ENCODE measurements around the gene TRAM2.

TRAM2 gene

DNA sequence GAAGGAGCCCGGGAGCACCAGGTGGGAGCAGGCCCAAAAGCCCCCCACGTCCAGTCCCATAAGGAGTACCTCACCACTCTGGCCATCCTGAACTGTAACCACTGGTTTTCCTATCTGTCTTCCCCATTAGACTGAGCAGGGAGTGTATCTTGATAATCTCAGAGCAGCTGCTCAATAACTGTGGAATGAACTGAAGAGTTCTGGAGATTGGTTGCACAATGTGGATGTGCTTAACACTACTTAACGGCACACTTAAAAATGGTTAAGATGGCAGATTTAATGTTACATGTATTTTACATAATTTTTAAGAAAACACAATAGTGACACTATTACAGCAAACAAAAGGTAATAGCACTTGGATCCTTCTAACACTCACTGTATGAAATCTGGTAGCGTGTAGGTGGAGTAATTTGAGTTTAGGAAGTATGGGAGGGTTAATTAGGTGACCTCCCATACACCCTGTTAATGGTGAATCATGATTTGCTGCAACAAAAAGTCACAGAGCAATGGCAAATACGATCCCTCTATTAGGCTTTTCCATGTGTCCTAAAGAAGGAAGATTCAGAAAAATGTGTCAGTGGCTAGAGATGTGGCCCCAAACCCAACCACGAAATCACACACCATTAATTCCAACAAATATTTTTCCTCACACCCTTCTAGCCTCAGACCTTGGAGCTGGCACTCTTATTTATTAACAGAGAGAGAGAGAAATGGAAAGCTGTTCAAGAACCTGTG, 18.4 kb downstream of the TRAM2 start:
- Histone ChIP-seq H3K9me3 (ENCODE audit: control extremely low read depth in 1 of 5, control insufficient read depth in 4 of 5, insufficient read depth in 2 of 5, low read depth in 1 of 5, low read length in 4 of 5) (no peaks in the 10 kb centered on the region), H3K27me3 (replicated peaks in 2 of 5; ENCODE audit: control insufficient read depth in 4 of 5, insufficient read depth in 5 of 5, low read length in 4 of 5) (no peaks in the 10 kb centered on the region), H3K4me1 (ENCODE audit: control extremely low read depth in 1 of 4, control insufficient read depth in 4 of 4, insufficient read depth in 4 of 4, low read length in 3 of 4) (peaks cover 0 to 5% (median 2%) of the 10 kb centered on the region in 4 experiments), H3K36me3 (ENCODE audit: control insufficient read depth in 4 of 4, insufficient read depth in 4 of 4, low read length in 3 of 4) (no peaks in the 10 kb centered on the region), H3K4me3 (ENCODE audit: control insufficient read depth in 1 of 7, extremely low read depth in 1 of 7, insufficient read depth in 4 of 7, low read depth in 2 of 7, low read length in 6 of 7) (no peak overlapping the region), H3K27ac (ENCODE audit: insufficient read depth in 1 of 2, low read depth in 1 of 2, low read length in 2 of 2, poor library complexity in 1 of 2, severe bottlenecking in 2 of 2) (no peak overlapping the region)
- CTCF ChIA-PET = interaction anchor here (0.9 kb wide), 1 partner anchor 22 kb away, joined by 3 read pairs; no protein-coding TSS in a partner anchor
- POLR2A ChIA-PET = no interaction called here
- no peak for DNase-seq
- 100% methylated on average over 3 of the region's 6 CpGs for WGBS (ENCODE audit: insufficient coverage)

GRCh38 chr6:52557389-52558265, 19.2 kb downstream of the TRAM2 start:
- H3K4me3 ChIP-seq (ENCODE audit: control insufficient read depth in 1 of 7, extremely low read depth in 1 of 7, insufficient read depth in 4 of 7, low read depth in 2 of 7, low read length in 6 of 7) = no peak overlapping the region
- no peaks in the 10 kb centered on the region for H3K27me3 ChIP-seq (replicated peaks in 2 of 5; ENCODE audit: control insufficient read depth in 4 of 5, insufficient read depth in 5 of 5, low read length in 4 of 5)
- DNase-seq = no peak
- no peaks in the 10 kb centered on the region for H3K36me3 ChIP-seq (ENCODE audit: control insufficient read depth in 4 of 4, insufficient read depth in 4 of 4, low read length in 3 of 4)
- ChIA-PET POLR2A (no interaction called here), CTCF (no interaction called here)
- no peak overlapping the region for H3K27ac ChIP-seq (ENCODE audit: insufficient read depth in 1 of 2, low read depth in 1 of 2, low read length in 2 of 2, poor library complexity in 1 of 2, severe bottlenecking in 2 of 2)
- 91% methylated on average over 9 of the region's 11 CpGs for WGBS (ENCODE audit: insufficient coverage)
- no peaks in the 10 kb centered on the region for H3K9me3 ChIP-seq (ENCODE audit: control extremely low read depth in 1 of 5, control insufficient read depth in 4 of 5, insufficient read depth in 2 of 5, low read depth in 1 of 5, low read length in 4 of 5)
- H3K4me1 ChIP-seq (ENCODE audit: control extremely low read depth in 1 of 4, control insufficient read depth in 4 of 4, insufficient read depth in 4 of 4, low read length in 3 of 4) = peaks cover 0 to 5% (median 2%) of the 10 kb centered on the region in 4 experiments

GRCh38 chr6:52555518-52556233, 21.2 kb downstream of the TRAM2 start:
- Histone ChIP-seq H3K36me3 (ENCODE audit: control insufficient read depth in 4 of 4, insufficient read depth in 4 of 4, low read length in 3 of 4) (peaks cover 0 to 2% (median 0%) of the 10 kb centered on the region in 4 experiments), H3K27me3 (replicated peaks in 2 of 5; ENCODE audit: control insufficient read depth in 4 of 5, insufficient read depth in 5 of 5, low read length in 4 of 5) (no peaks in the 10 kb centered on the region), H3K9me3 (ENCODE audit: control extremely low read depth in 1 of 5, control insufficient read depth in 4 of 5, insufficient read depth in 2 of 5, low read depth in 1 of 5, low read length in 4 of 5) (no peaks in the 10 kb centered on the region), H3K4me1 (ENCODE audit: control extremely low read depth in 1 of 4, control insufficient read depth in 4 of 4, insufficient read depth in 4 of 4, low read length in 3 of 4) (peaks cover 0 to 20% (median 18%) of the 10 kb centered on the region in 4 experiments), H3K27ac (ENCODE audit: insufficient read depth in 1 of 2, low read depth in 1 of 2, low read length in 2 of 2, poor library complexity in 1 of 2, severe bottlenecking in 2 of 2) (no peak overlapping the region), H3K4me3 (ENCODE audit: control insufficient read depth in 1 of 7, extremely low read depth in 1 of 7, insufficient read depth in 4 of 7, low read depth in 2 of 7, low read length in 6 of 7) (no peak overlapping the region)
- CTCF ChIA-PET = interaction anchor here (0.7 to 1.4 kb wide), 3 partner anchors 11 to 41 kb away, joined by 3 to 5 read pairs (median 3); no protein-coding TSS in a partner anchor
- 96% methylated on average over 3 of the region's 5 CpGs for WGBS (ENCODE audit: insufficient coverage)
- POLR2A ChIA-PET = no interaction called here
- no peak for DNase-seq

- H3K27me3 ChIP-seq (replicated peaks in 2 of 5; ENCODE audit: control insufficient read depth in 4 of 5, insufficient read depth in 5 of 5, low read length in 4 of 5) = no peaks in the 10 kb centered on the region
- no peak for DNase-seq
- WGBS (ENCODE audit: insufficient coverage) = 100% methylated on average over 5 of the region's 6 CpGs
- H3K36me3 ChIP-seq (ENCODE audit: control insufficient read depth in 4 of 4, insufficient read depth in 4 of 4, low read length in 3 of 4) = peaks cover 0 to 2% (median 0%) of the 10 kb centered on the region in 4 experiments
- H3K4me3 ChIP-seq (ENCODE audit: control insufficient read depth in 1 of 7, extremely low read depth in 1 of 7, insufficient read depth in 4 of 7, low read depth in 2 of 7, low read length in 6 of 7) = no peak overlapping the region
- no peak overlapping the region for H3K27ac ChIP-seq (ENCODE audit: insufficient read depth in 1 of 2, low read depth in 1 of 2, low read length in 2 of 2, poor library complexity in 1 of 2, severe bottlenecking in 2 of 2)
- POLR2A ChIA-PET = no interaction called here
- no peaks in the 10 kb centered on the region for H3K9me3 ChIP-seq (ENCODE audit: control extremely low read depth in 1 of 5, control insufficient read depth in 4 of 5, insufficient read depth in 2 of 5, low read depth in 1 of 5, low read length in 4 of 5)
- CTCF ChIA-PET = interaction anchor here (0.6 to 1.4 kb wide), 2 partner anchors 42 to 311 kb away, joined by 3 to 5 read pairs; no protein-coding TSS in a partner anchor
- H3K4me1 ChIP-seq (ENCODE audit: control extremely low read depth in 1 of 4, control insufficient read depth in 4 of 4, insufficient read depth in 4 of 4, low read length in 3 of 4) = peaks cover 6 to 29% (median 24%) of the 10 kb centered on the region in 4 experiments
Observed at GRCh38 chr6:52554684-52555280, 22.1 kb downstream of the TRAM2 start.

- WGBS (ENCODE audit: insufficient coverage) = 90% methylated on average over 1 of the region's 2 CpGs
- POLR2A ChIA-PET = interaction anchor here (0.6 kb wide), 1 partner anchor 26 kb away, joined by 3 read pairs; no protein-coding TSS in a partner anchor
Observed at GRCh38 chr6:52553719-52554118, 23.1 kb downstream of the TRAM2 start.

GRCh38 chr6:52553158-52553557, 23.7 kb downstream of the TRAM2 start:
- Histone ChIP-seq H3K9me3 (ENCODE audit: control extremely low read depth in 1 of 5, control insufficient read depth in 4 of 5, insufficient read depth in 2 of 5, low read depth in 1 of 5, low read length in 4 of 5) (no peaks in the 10 kb centered on the region), H3K27ac (ENCODE audit: insufficient read depth in 1 of 2, low read depth in 1 of 2, low read length in 2 of 2, poor library complexity in 1 of 2, severe bottlenecking in 2 of 2) (no peak overlapping the region), H3K36me3 (ENCODE audit: control insufficient read depth in 4 of 4, insufficient read depth in 4 of 4, low read length in 3 of 4) (peaks cover 0 to 2% (median 0%) of the 10 kb centered on the region in 4 experiments), H3K4me1 (ENCODE audit: control extremely low read depth in 1 of 4, control insufficient read depth in 4 of 4, insufficient read depth in 4 of 4, low read length in 3 of 4) (peaks cover 9 to 29% (median 24%) of the 10 kb centered on the region in 4 experiments), H3K4me3 (ENCODE audit: control insufficient read depth in 1 of 7, extremely low read depth in 1 of 7, insufficient read depth in 4 of 7, low read depth in 2 of 7, low read length in 6 of 7) (no peak overlapping the region), H3K27me3 (replicated peaks in 2 of 5; ENCODE audit: control insufficient read depth in 4 of 5, insufficient read depth in 5 of 5, low read length in 4 of 5) (no peaks in the 10 kb centered on the region)
- ChIA-PET POLR2A (no interaction called here), CTCF (interaction anchor here (1.0 kb wide), 1 partner anchor 17 kb away, joined by 3 read pairs; no protein-coding TSS in a partner anchor)
- DNase-seq = no peak
- 100% methylated on average over 1 of the region's 1 CpG for WGBS (ENCODE audit: insufficient coverage)

More at GRCh38 chr6:52553719-52554118, 23.1 kb downstream of the TRAM2 start:
- CTCF ChIA-PET = interaction anchor here (1.0 kb wide), 1 partner anchor 16 kb away, joined by 3 read pairs; no protein-coding TSS in a partner anchor
- H3K4me3 ChIP-seq (ENCODE audit: control insufficient read depth in 1 of 7, extremely low read depth in 1 of 7, insufficient read depth in 4 of 7, low read depth in 2 of 7, low read length in 6 of 7) = no peak overlapping the region
- DNase-seq = no peak
- H3K36me3 ChIP-seq (ENCODE audit: control insufficient read depth in 4 of 4, insufficient read depth in 4 of 4, low read length in 3 of 4) = peaks cover 0 to 2% (median 0%) of the 10 kb centered on the region in 4 experiments
- H3K27ac ChIP-seq (ENCODE audit: insufficient read depth in 1 of 2, low read depth in 1 of 2, low read length in 2 of 2, poor library complexity in 1 of 2, severe bottlenecking in 2 of 2) = no peak overlapping the region
- H3K9me3 ChIP-seq (ENCODE audit: control extremely low read depth in 1 of 5, control insufficient read depth in 4 of 5, insufficient read depth in 2 of 5, low read depth in 1 of 5, low read length in 4 of 5) = no peaks in the 10 kb centered on the region
- H3K4me1 ChIP-seq (ENCODE audit: control extremely low read depth in 1 of 4, control insufficient read depth in 4 of 4, insufficient read depth in 4 of 4, low read length in 3 of 4) = peaks cover 9 to 29% (median 25%) of the 10 kb centered on the region in 4 experiments
- H3K27me3 ChIP-seq (replicated peaks in 2 of 5; ENCODE audit: control insufficient read depth in 4 of 5, insufficient read depth in 5 of 5, low read length in 4 of 5) = no peaks in the 10 kb centered on the region

All from common myeloid progenitor, CD34-positive (primary cell).